ENCODE data around the gene SLC9A9.

DNA sequence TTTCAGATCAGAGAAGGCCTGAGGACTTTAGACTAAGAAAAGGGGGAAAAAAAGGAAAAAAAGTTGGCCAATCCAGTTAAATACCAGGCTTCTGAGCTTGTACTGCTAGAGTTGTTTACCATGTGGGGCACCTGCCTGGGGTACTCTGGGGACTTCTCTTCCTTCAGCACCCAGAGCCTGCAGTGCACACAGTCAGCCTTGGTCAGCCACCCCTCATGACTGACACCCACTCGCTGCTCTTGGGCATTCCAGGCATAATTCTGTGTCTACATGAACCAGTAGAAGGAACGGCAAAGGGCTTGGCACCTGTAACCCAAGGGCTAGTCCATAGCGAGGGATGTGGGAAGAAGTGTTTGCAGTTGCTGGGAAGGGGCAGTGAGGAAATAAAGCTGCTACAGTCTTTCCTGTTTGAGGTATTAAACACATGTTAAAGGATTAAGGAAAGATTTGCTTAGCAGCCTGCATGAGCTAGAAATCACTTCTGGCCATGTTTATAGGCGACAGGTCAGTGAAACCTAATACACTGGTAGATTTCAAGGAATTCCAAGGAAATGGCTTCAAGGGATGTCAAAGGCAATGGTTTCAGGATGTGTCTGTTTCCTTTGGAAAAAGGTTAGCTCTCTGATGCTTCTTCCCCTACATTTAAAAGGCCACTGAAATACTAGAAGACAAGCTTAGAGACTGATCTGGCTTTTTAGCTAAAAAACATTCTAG, 496.2 kb downstream of the SLC9A9 start:
- TF ChIP-seq CTCF (conservative IDR thresholded peaks at IDR 0.05 in 1 of 2, IDR thresholded peaks at IDR 0.05 in 1 of 2; ENCODE audit: low read depth in 1 of 2, low read length in 2 of 2) (no peak), EZH2 (IDR thresholded peaks at IDR 0.05; ENCODE audit: low read length, missing control alignments) (no peak)

All from fibroblast of lung (primary cell).